Tibial artery (tissue), 4 donors: ENCODE measurements around the gene RUNX2.

ENCODE experiments used
- DNase-seq, 2 donors: peaks; one replicate each; pipeline ENCODE4 v3.0.0-alpha.2; 2019
- H3K27ac ChIP-seq, 2 donors: fragments of 200-600 bp; sonication (generic) in 1 of 2; 1 replicate in 1 of 2; 2 replicates in 1 of 2; pipeline ENCODE4 v1.5.1; 2018 to 2019; ENCODE audit warnings: mild to moderate bottlenecking in 1 of 2
- H3K27me3 ChIP-seq, 2 donors: fragments of 200-600 bp; sonication (generic) in 1 of 2; one replicate each; pipeline versions ENCODE4 v1.5.1 to v1.6.0; 2016 to 2019
- H3K36me3 ChIP-seq, 3 donors: fragments of 200-600 bp; sonication (generic) in 2 of 3; one replicate each; pipeline ENCODE4 v1.5.1; 2016 to 2019; ENCODE audit warnings: mild to moderate bottlenecking in 2 of 3
- H3K4me1 ChIP-seq, 4 donors: fragments of 200-600 bp; sonication (generic) in 2 of 4; 1 replicate in 3 of 4; 2 replicates in 1 of 4; pipeline ENCODE4 v1.5.1; 2016 to 2019
- H3K4me3 ChIP-seq, 2 donors: fragments of 200-600 bp; sonication (generic) in 1 of 2; 1 replicate in 1 of 2; 2 replicates in 1 of 2; pipeline ENCODE4 v1.5.1; 2018 to 2019; ENCODE audit warnings: mild to moderate bottlenecking in 2 of 2
- H3K9me3 ChIP-seq, 3 donors: fragments of 200-600 bp; sonication (generic) in 1 of 3; one replicate each; pipeline ENCODE4 v1.5.1; 2016 to 2019
- CTCF ChIP-seq, 2 experiments: fragments of 200-600 bp in 1 of 2; fragments of 450-650 bp in 1 of 2; IDR thresholded peaks; one replicate each; pipeline ENCODE4 v1.5.1; 2017 to 2019; ENCODE audit warnings: antibody characterized with exemption in 2 of 2, mild to moderate bottlenecking in 1 of 2, moderate library complexity in 1 of 2
- intact Hi-C: fragments of 100-400 bp; cut with DNase I; formaldehyde crosslinking; loops from one replicate; pipeline ENCODE4 v1.15.0; 2023; ENCODE audit warnings: low total_unique reads

RUNX2 gene

DNA sequence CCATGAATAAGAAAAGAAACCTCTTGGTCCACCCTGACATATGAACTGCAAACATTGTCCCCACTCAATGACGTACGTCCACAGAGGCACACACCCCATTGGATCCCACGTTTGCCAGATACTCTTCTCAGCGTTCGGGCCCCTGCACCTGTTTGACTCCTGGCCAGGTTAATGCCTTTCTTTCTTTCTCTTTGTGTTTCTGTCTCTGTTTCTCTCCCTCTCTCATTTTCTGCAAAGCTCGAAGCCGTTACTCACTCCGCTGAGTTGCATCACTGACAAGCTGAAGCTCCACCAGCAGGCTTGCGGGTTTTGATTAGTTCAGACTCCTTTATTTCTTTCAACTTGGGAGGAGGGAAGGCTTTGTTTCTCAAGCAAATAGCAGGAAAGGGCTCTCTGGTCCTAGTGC lies 185.1 kb downstream of the RUNX2 start:
- Histone ChIP-seq H3K4me1 (no peaks in the 10 kb centered on the region), H3K4me3 (no peak overlapping the region), H3K36me3 (peaks cover 0 to 3% (median 0%) of the 10 kb centered on the region in 3 donors), H3K9me3 (no peaks in the 10 kb centered on the region), H3K27me3 (no peaks in the 10 kb centered on the region), H3K27ac (no peak overlapping the region)
- no peak for TF ChIP-seq CTCF (IDR thresholded peaks at IDR 0.05)
- no peak for DNase-seq
- intact Hi-C loops: no loop called here

DNA sequence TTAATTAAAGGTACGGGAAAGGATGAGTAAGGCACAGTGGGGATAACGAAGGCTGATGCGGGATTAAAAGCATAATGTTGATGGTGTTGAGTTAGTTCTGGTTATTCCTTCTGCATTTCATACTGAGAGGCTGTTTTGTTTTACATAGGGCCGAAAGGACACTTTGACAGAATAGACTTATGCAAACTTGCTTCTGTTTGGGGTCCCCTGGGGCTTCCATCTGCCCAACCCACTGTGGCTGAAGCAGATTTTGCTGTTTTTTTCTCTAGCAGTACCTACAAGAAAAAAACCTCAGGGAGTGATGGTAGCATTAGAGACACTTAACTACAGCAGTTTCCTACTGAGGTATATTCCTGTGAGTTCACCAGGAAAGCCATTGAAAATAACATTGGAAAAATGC lies 185.7 kb downstream of the RUNX2 start:
- no peak for DNase-seq
- H3K4me3 ChIP-seq: no peak overlapping the region
- no peak overlapping the region for H3K27ac ChIP-seq
- intact Hi-C loops: no loop called here
- H3K36me3 ChIP-seq: peaks cover 0 to 3% (median 0%) of the 10 kb centered on the region in 3 donors
- H3K27me3 ChIP-seq: no peaks in the 10 kb centered on the region
- no peak for TF ChIP-seq CTCF (IDR thresholded peaks at IDR 0.05)
- H3K9me3 ChIP-seq: no peaks in the 10 kb centered on the region
- H3K4me1 ChIP-seq: no peaks in the 10 kb centered on the region

DNA sequence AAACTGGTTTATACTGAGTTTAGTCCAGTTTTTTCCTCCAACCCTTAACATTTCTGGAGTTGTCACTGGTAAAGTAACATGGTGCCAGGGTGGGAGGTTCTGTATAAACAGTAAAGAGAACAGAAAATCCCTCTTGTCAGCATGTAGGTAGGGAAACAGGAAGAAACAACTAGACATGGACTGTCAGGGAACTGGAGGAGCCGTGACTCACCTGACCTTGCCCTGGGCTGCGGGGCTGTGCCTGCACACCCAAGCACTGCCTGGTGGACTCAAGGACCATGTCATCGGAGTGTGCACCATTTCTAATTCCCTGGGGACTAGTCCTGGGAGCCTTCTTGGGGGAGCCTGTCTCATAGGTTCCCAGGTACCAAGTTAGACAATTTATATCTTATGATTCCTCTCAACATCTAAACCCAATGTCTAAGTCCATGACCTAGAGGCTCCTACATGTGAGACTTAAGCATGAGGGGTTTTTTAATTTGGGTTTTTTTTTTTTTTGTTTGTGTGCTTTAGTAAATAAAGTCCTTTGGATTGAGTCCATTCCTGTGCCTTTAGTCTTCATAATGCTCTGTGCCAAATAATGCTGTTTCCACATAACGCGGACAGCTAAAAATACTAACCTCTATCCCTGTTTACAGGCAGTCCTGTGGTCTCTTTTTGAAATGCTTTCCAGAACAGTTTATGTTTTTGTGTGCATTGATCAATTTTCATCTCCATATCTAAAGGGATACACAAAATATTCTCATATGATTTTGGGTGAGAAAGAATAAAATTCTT lies 186.5 kb downstream of the RUNX2 start:
- Histone ChIP-seq H3K9me3 (no peaks in the 10 kb centered on the region), H3K4me3 (no peak overlapping the region), H3K36me3 (peaks cover 0 to 3% (median 0%) of the 10 kb centered on the region in 3 donors), H3K27ac (no peak overlapping the region), H3K27me3 (no peaks in the 10 kb centered on the region), H3K4me1 (no peaks in the 10 kb centered on the region)
- DNase-seq: no peak
- TF ChIP-seq CTCF (IDR thresholded peaks at IDR 0.05): no peak
- intact Hi-C loops: no loop called here

GRCh38 chr6:45518013-45518720 lies 190.0 kb downstream of the RUNX2 start:
- no peaks in the 10 kb centered on the region for H3K9me3 ChIP-seq
- no peak overlapping the region for H3K4me3 ChIP-seq
- intact Hi-C loops: no loop called here
- DNase-seq: no peak
- H3K36me3 ChIP-seq: no peaks in the 10 kb centered on the region
- no peak overlapping the region for H3K27ac ChIP-seq
- no peaks in the 10 kb centered on the region for H3K27me3 ChIP-seq
- TF ChIP-seq CTCF (IDR thresholded peaks at IDR 0.05): no peak
- no peaks in the 10 kb centered on the region for H3K4me1 ChIP-seq

DNA sequence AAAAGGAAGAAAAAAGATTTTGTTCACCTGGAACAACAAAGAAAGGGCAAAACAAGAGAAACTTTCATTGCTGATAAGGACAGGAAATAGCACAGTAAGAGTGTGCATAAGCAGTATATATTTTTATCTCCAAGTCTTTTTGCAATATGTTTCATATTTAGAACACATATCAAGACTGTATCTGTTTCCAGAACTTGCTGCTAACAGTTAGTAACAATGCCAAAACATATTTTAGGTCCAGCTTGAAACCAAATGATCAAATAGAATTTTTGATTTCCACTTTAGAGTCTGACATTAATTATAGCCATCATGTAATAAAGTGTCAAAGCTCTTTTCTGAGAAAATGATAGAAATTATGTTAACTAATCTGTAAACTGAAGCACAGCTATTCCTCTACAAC lies 193.1 kb downstream of the RUNX2 start:
- H3K36me3 ChIP-seq: no peaks in the 10 kb centered on the region
- intact Hi-C loops: no loop called here
- no peak for TF ChIP-seq CTCF (IDR thresholded peaks at IDR 0.05)
- H3K27ac ChIP-seq: no peak overlapping the region
- no peaks in the 10 kb centered on the region for H3K9me3 ChIP-seq
- no peaks in the 10 kb centered on the region for H3K27me3 ChIP-seq
- no peak overlapping the region for H3K4me3 ChIP-seq
- H3K4me1 ChIP-seq: no peaks in the 10 kb centered on the region
- DNase-seq: no peak
